Measurements from ENCODE around the gene SLC66A1.

Gene SLC66A1

GRCh38 chr1:19332832-19333231, 20.7 kb downstream of the SLC66A1 start:
- no peak for TF ChIP-seq CTCF (IDR thresholded peaks at IDR 0.05; ENCODE audit: extremely low read depth, insufficient read depth, missing control alignments)
- no peak for DNase-seq (ENCODE audit: low spot score)
- in situ Hi-C loops (cut with MboI; ENCODE audit: low pct_unique_long_range_greater_than_20kb, low sequenced_read_pairs, unreplicated experiment), result no loop called here

GRCh38 chr1:19333587-19334354, 21.6 kb downstream of the SLC66A1 start:
- in situ Hi-C loops (cut with MboI; ENCODE audit: low pct_unique_long_range_greater_than_20kb, low sequenced_read_pairs, unreplicated experiment), result no loop called here
- TF ChIP-seq CTCF (IDR thresholded peaks at IDR 0.05; ENCODE audit: extremely low read depth, insufficient read depth, missing control alignments), result no peak
- no peak for DNase-seq (ENCODE audit: low spot score)

GRCh38 chr1:19336543-19336942, 24.4 kb downstream of the SLC66A1 start:
- DNase-seq (ENCODE audit: low spot score), result no peak
- no peak for TF ChIP-seq CTCF (IDR thresholded peaks at IDR 0.05; ENCODE audit: extremely low read depth, insufficient read depth, missing control alignments)
- in situ Hi-C loops (cut with MboI; ENCODE audit: low pct_unique_long_range_greater_than_20kb, low sequenced_read_pairs, unreplicated experiment), result no loop called here

- in situ Hi-C loops (cut with MboI; ENCODE audit: low pct_unique_long_range_greater_than_20kb, low sequenced_read_pairs, unreplicated experiment), result no loop called here
These were observed 25.2 kb downstream of the SLC66A1 start for GRCh38 chr1:19337289-19337688.

GRCh38 chr1:19338323-19338762, 26.2 kb downstream of the SLC66A1 start:
- TF ChIP-seq CTCF (IDR thresholded peaks at IDR 0.05; ENCODE audit: extremely low read depth, insufficient read depth, missing control alignments), result no peak
- in situ Hi-C loops (cut with MboI; ENCODE audit: low pct_unique_long_range_greater_than_20kb, low sequenced_read_pairs, unreplicated experiment), result no loop called here
- DNase-seq (ENCODE audit: low spot score), result no peak

More at GRCh38 chr1:19337289-19337688, 25.2 kb downstream of the SLC66A1 start:
- no peak for TF ChIP-seq CTCF (IDR thresholded peaks at IDR 0.05; ENCODE audit: extremely low read depth, insufficient read depth, missing control alignments)
- DNase-seq (ENCODE audit: low spot score), result no peak

GRCh38 chr1:19339214-19339861, 27.2 kb downstream of the SLC66A1 start:
- TF ChIP-seq CTCF (IDR thresholded peaks at IDR 0.05; ENCODE audit: extremely low read depth, insufficient read depth, missing control alignments), result no peak
- in situ Hi-C loops (cut with MboI; ENCODE audit: low pct_unique_long_range_greater_than_20kb, low sequenced_read_pairs, unreplicated experiment), result no loop called here
- DNase-seq (ENCODE audit: low spot score), result no peak

All from GM13977 (cell line).